ENCODE data around the gene PPP2R2C.

PPP2R2C gene

DNA sequence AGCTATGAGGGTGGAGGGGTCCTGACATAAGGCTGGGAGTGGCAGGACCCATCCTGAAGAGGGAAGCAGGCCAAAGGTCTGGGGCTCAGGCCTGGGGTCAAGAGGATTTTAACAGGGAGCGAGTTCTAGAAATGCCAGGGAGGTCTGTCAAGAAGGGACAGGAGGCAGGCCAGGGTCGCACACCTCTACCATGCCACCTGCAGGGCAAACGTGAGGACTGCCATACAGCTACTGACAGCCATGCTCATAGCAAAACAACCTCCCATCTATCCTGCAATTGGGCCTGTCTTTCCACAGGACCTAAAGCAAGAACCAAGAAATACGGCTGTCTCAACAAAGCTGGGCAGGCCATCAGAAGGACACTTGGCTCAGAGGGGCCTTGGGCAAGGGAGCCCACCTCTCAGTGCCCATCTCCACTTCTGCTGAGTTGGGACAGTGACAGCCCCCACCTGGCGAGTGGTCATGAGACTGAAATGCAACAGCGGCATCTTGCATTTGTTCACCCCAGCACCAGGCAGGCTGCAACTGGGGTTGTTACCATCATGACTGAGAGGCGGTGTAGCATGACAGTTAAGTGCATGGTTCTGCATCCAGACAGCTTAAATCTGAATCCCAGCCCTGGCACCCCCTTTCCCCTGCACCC, 110.0 kb downstream of the PPP2R2C start:
- TF ChIP-seq CTCF (IDR thresholded peaks at IDR 0.05), result no peak

DNA sequence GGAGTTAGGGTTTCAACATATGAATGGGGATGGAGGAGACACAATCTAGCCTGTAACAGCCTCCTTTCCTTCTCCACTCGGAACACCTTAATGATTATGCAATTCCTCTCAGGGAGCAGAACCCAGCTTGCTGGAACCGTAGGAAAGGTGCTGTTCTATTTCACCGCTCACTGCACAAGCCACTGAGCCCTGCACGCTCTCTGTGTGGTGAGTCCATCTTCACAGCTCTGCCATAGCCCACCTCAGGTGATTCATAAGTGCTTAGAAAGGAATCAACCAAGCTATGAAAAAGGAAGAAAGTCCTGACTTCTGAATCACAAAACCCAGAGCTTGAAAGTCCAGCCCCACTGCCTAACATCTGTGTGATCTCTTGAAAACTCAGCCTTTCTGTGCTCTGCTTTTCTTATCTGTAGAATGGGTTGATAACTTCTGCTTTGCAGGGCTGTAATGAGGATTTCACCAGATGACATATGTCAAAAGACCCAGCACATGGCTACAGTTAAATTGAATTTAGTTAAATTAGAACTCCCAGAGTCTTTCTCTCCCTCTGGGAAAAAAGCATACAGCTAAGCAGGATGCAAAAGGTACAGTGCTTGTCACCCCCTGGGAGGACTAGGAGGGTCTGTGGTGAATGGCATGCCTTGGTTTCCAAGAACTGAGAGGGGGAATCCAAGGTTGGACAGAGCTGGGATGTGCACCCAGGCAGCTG, 111.2 kb downstream of the PPP2R2C start:
- H3K36me3 Mint-ChIP-seq (ENCODE audit: low read depth), result no peaks in the 10 kb centered on the region
- H3K27me3 Mint-ChIP-seq (ENCODE audit: low read depth, poor library complexity), result peaks cover 62% of the 10 kb centered on the region
- no peak for DNase-seq
- H3K4me1 Mint-ChIP-seq, result no peaks in the 10 kb centered on the region
- H3K4me3 Mint-ChIP-seq, result no peak overlapping the region
- no peak overlapping the region for H3K27ac Mint-ChIP-seq
- H3K9me3 Mint-ChIP-seq, result peaks cover 4% of the 10 kb centered on the region
- TF ChIP-seq CTCF (IDR thresholded peaks at IDR 0.05), result no peak

More for the DNA sequence above, 110.0 kb downstream of the PPP2R2C start:
- Mint-ChIP-seq H3K27me3 (ENCODE audit: low read depth, poor library complexity) (peaks cover 64% of the 10 kb centered on the region), H3K4me3 (no peak overlapping the region), H3K36me3 (ENCODE audit: low read depth) (no peaks in the 10 kb centered on the region), H3K4me1 (no peaks in the 10 kb centered on the region), H3K27ac (no peak overlapping the region), H3K9me3 (peaks cover 4% of the 10 kb centered on the region)
- no peak for DNase-seq

GRCh38 chr4:6360385-6360784, 112.0 kb downstream of the PPP2R2C start:
- H3K4me3 Mint-ChIP-seq, result no peak overlapping the region

DNA sequence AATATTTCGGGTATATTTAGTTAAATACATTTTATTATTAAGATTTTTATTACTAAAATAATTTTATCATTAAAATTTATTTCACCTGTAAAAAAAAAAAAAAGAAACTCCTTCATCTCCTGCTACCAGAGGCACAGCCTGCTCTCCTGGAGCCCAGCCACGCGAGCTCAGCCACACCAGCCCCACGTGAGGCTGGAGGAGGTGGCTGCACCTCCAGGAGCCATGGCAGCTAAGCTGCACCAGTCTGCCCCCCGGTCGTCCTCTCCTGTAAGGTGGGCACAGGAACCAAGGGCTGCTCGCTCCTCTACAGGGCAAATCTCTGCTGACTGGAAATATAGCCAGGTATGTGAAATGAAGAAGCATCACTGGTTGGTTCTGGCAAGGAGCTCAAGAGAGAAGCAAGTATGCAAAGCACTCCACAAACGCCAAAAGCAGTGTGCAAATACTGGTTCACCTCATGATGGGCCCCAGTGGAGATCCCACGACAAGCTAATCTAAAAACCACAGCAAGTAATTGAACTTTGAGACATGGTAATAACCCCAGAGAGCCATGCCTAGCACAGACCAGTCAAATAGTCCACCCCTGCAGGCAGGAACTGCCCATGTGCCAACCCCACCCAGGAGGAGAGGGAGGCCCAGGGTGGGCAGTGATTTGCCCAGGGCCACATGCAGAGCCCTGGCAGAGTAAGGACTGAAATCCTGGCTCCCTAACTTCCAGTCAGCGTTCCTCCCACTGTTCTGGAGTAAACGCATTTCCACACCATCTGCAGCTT, 112.7 kb downstream of the PPP2R2C start:
- DNase-seq, result no peak
- Mint-ChIP-seq H3K4me1 (no peaks in the 10 kb centered on the region), H3K27ac (no peak overlapping the region), H3K4me3 (no peak overlapping the region), H3K9me3 (peaks cover 4% of the 10 kb centered on the region), H3K27me3 (ENCODE audit: low read depth, poor library complexity) (peaks cover 49% of the 10 kb centered on the region), H3K36me3 (ENCODE audit: low read depth) (no peaks in the 10 kb centered on the region)
- no peak for TF ChIP-seq CTCF (IDR thresholded peaks at IDR 0.05)

More at GRCh38 chr4:6360385-6360784, 112.0 kb downstream of the PPP2R2C start:
- peak; percentile 30 for DNase-seq
- Mint-ChIP-seq H3K4me1 (no peaks in the 10 kb centered on the region), H3K9me3 (peaks cover 4% of the 10 kb centered on the region), H3K27ac (no peak overlapping the region), H3K27me3 (ENCODE audit: low read depth, poor library complexity) (peaks cover 55% of the 10 kb centered on the region), H3K36me3 (ENCODE audit: low read depth) (no peaks in the 10 kb centered on the region)
- no peak for TF ChIP-seq CTCF (IDR thresholded peaks at IDR 0.05)

- Mint-ChIP-seq H3K36me3 (ENCODE audit: low read depth) (no peaks in the 10 kb centered on the region), H3K4me1 (peaks cover 3% of the 10 kb centered on the region), H3K9me3 (no peaks in the 10 kb centered on the region), H3K4me3 (no peak overlapping the region), H3K27ac (no peak overlapping the region), H3K27me3 (ENCODE audit: low read depth, poor library complexity) (peaks cover 46% of the 10 kb centered on the region)
- no peak for TF ChIP-seq CTCF (IDR thresholded peaks at IDR 0.05)
- DNase-seq, result no peak
These were observed 114.9 kb downstream of the PPP2R2C start for GRCh38 chr4:6357476-6357875.
